ENCODE data around the gene RAB20.

DNA sequence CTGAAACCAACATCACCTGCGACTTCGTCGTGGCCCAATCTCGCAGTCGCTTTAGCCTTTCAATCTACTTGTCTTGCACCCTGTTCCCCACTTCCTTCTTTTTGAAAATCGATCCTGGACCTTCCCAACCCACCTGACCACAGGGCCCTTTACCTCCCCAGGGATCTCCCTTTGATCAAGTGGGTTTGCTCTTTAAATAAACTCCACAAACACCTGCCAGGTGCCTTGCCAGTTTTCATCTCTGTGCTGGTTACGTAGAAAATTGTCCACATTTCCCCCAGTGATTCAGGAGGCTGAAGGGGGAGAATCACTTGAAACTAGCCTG lies 14.5 kb upstream of the RAB20 start:
- TF ChIP-seq, protein P1, sequence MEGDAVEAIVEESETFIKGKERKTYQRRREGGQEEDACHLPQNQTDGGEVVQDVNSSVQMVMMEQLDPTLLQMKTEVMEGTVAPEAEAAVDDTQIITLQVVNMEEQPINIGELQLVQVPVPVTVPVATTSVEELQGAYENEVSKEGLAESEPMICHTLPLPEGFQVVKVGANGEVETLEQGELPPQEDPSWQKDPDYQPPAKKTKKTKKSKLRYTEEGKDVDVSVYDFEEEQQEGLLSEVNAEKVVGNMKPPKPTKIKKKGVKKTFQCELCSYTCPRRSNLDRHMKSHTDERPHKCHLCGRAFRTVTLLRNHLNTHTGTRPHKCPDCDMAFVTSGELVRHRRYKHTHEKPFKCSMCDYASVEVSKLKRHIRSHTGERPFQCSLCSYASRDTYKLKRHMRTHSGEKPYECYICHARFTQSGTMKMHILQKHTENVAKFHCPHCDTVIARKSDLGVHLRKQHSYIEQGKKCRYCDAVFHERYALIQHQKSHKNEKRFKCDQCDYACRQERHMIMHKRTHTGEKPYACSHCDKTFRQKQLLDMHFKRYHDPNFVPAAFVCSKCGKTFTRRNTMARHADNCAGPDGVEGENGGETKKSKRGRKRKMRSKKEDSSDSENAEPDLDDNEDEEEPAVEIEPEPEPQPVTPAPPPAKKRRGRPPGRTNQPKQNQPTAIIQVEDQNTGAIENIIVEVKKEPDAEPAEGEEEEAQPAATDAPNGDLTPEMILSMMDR (IDR thresholded peaks at IDR 0.05) = no peak
- TF ChIP-seq POLR2A (IDR thresholded peaks at IDR 0.05) = no peak

Measured in testis (tissue), 2 donors.